ENCODE data around the gene WNT2B.

Gene WNT2B

GRCh38 chr1:112517231-112517630, 8.5 kb downstream of the WNT2B start:
- CTCF ChIA-PET: interaction anchor here (0.8 kb wide), 1 partner anchor 23 kb away, joined by 5 read pairs; no protein-coding TSS in a partner anchor
- POLR2A ChIA-PET: no interaction called here
- TF ChIP-seq ZEB2 (tag by site-specific recombination; IDR thresholded peaks at IDR 0.05) (no peak), KLF16 (tag by site-specific recombination; IDR thresholded peaks at IDR 0.05) (no peak), ZNF416 (tag by site-specific recombination; IDR thresholded peaks at IDR 0.05) (no peak), MEIS1 (CRISPR knock-in tag; IDR thresholded peaks at IDR 0.05; ENCODE audit: borderline replicate concordance) (no peak), ZSCAN4 (tag by site-specific recombination; IDR thresholded peaks at IDR 0.05) (no peak), ZNF112 (tag by site-specific recombination; IDR thresholded peaks at IDR 0.05) (no peak), ZNF2 (tag by site-specific recombination; IDR thresholded peaks at IDR 0.05) (no peak), ZNF132 (tag by site-specific recombination; IDR thresholded peaks at IDR 0.05; ENCODE audit: borderline replicate concordance) (no peak), TRIM28 (IDR thresholded peaks at IDR 0.05; ENCODE audit: borderline replicate concordance, low read length) (no peak), ZNF514 (tag by site-specific recombination; IDR thresholded peaks at IDR 0.05) (no peak), TCF7L2 (IDR thresholded peaks at IDR 0.05; ENCODE audit: borderline replicate concordance, low read depth, low read length) (no peak), ZSCAN5A (tag by site-specific recombination; IDR thresholded peaks at IDR 0.05) (no peak), ZNF133 (tag by site-specific recombination; IDR thresholded peaks at IDR 0.05) (no peak), WT1 (tag by site-specific recombination; IDR thresholded peaks at IDR 0.05) (no peak), ZNF692 (tag by site-specific recombination; IDR thresholded peaks at IDR 0.05) (no peak)
- H3K27ac ChIP-seq (ENCODE audit: extremely low read depth, low read depth, low read length): no peak overlapping the region
- no peaks in the 10 kb centered on the region for H3K9me3 ChIP-seq (ENCODE audit: control insufficient read depth, insufficient read depth, low read depth, low read length)
- no peak overlapping the region for H3K4me3 ChIP-seq (ENCODE audit: low read depth, low read length)
- peaks cover 0 to 13% of the 10 kb centered on the region in 2 experiments; a peak in 1 of 3 replicates for H3K36me3 ChIP-seq (ENCODE audit: control insufficient read depth in 2 of 2, insufficient read depth in 1 of 2, low read length in 2 of 2)
- no peaks in the 10 kb centered on the region for H3K4me1 ChIP-seq (ENCODE audit: control insufficient read depth, insufficient read depth, low read length)

GRCh38 chr1:112517646-112518045, 8.9 kb downstream of the WNT2B start:
- TF ChIP-seq EGR2 (tag by site-specific recombination; IDR thresholded peaks at IDR 0.05; ENCODE audit: low read depth) (peak; percentile 70), ZNF510 (tag by site-specific recombination; IDR thresholded peaks at IDR 0.05; ENCODE audit: insufficient replicate concordance) (no peak), ZFHX2 (tag by site-specific recombination; conservative IDR thresholded peaks at IDR 0.05) (peak; percentile 52)
- POLR2A ChIA-PET: no interaction called here
- CTCF ChIA-PET: interaction anchor here (0.8 kb wide), 1 partner anchor 22 kb away, joined by 5 read pairs; no protein-coding TSS in a partner anchor

GRCh38 chr1:112518186-112518585, 9.4 kb downstream of the WNT2B start:
- ChIA-PET CTCF (interaction anchor here (0.8 kb wide), 1 partner anchor 22 kb away, joined by 5 read pairs; no protein-coding TSS in a partner anchor), POLR2A (no interaction called here)
- Histone ChIP-seq H3K9me3 (ENCODE audit: control insufficient read depth, insufficient read depth, low read depth, low read length) (no peaks in the 10 kb centered on the region), H3K27ac (ENCODE audit: extremely low read depth, low read depth, low read length) (no peak overlapping the region), H3K4me3 (ENCODE audit: low read depth, low read length) (no peak overlapping the region), H3K4me1 (ENCODE audit: control insufficient read depth, insufficient read depth, low read length) (no peaks in the 10 kb centered on the region), H3K36me3 (ENCODE audit: control insufficient read depth in 2 of 2, insufficient read depth in 1 of 2, low read length in 2 of 2) (peaks cover 0 to 13% of the 10 kb centered on the region in 2 experiments; a peak in 1 of 3 replicates)
- TF ChIP-seq ZNF629 (tag by site-specific recombination; IDR thresholded peaks at IDR 0.05) (no peak), ZNF560 (tag by site-specific recombination; IDR thresholded peaks at IDR 0.05; ENCODE audit: borderline replicate concordance) (no peak), KLF1 (tag by site-specific recombination; IDR thresholded peaks at IDR 0.05) (no peak), ZNF133 (tag by site-specific recombination; IDR thresholded peaks at IDR 0.05) (no peak)

More at GRCh38 chr1:112517646-112518045, 8.9 kb downstream of the WNT2B start:
- H3K36me3 ChIP-seq (ENCODE audit: control insufficient read depth in 2 of 2, insufficient read depth in 1 of 2, low read length in 2 of 2): peaks cover 0 to 13% of the 10 kb centered on the region in 2 experiments; a peak in 1 of 3 replicates
- H3K9me3 ChIP-seq (ENCODE audit: control insufficient read depth, insufficient read depth, low read depth, low read length): no peaks in the 10 kb centered on the region
- H3K4me1 ChIP-seq (ENCODE audit: control insufficient read depth, insufficient read depth, low read length): no peaks in the 10 kb centered on the region
- H3K4me3 ChIP-seq (ENCODE audit: low read depth, low read length): no peak overlapping the region
- H3K27ac ChIP-seq (ENCODE audit: extremely low read depth, low read depth, low read length): no peak overlapping the region
